Pulmonary artery endothelial cell (primary cell): ENCODE results near the gene SSNA1. TPM values are rescaled to one million over a fixed set of nuclear protein-coding genes. Genes with fewer than 3 reads are reported as not detected.

Experiments
- DNase-seq: peaks from one replicate; pipeline ENCODE4 v3.0.0-alpha.2; 2011; ENCODE audit warnings: low read depth, low spot score
- total RNA-seq: library from RNA; depleted of rRNA; stranded (reverse); fragments of >200 nt; gene quantifications from 2 replicates; pipeline ENCODE4 v1.2.3, GENCODE V29; 2014

SSNA1 gene
- total RNA-seq, 1 donor from 2014 or later, result 115 TPM

DNA sequence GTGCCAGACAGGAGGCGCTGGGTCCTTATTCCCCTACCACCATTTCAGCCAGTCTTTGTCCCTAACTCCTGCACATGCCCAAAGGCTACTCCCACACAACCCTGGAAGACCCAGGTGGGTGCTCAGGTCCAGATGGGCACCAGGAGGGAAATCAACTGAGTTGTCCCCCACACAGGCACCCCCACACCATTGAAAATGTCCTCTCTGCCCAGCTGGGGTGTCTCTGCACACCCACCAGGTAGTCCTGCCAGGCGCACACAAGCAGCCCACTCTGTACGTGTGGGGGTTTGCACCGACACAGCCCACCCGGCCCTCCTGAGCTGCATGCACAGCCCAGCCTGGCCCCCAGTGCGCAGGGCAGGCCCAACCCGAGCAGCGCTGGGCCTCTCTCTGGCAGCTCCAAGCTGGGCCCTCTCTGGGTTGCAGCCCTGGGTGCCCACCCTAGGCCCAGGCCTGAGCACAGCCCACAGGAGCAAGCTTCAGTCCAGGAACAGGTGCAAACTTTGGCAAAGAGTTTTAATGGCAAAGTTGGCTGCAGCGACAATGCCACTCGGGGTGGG is 31.4 kb downstream of the SSNA1 start:
- DNase-seq, result no peak

- DNase-seq, result no peak
Observed at GRCh38 chr9:137220317-137221094, 32.0 kb downstream of the SSNA1 start.

- DNase-seq, result no peak
Observed at GRCh38 chr9:137221095-137221505, 32.6 kb downstream of the SSNA1 start.

DNA sequence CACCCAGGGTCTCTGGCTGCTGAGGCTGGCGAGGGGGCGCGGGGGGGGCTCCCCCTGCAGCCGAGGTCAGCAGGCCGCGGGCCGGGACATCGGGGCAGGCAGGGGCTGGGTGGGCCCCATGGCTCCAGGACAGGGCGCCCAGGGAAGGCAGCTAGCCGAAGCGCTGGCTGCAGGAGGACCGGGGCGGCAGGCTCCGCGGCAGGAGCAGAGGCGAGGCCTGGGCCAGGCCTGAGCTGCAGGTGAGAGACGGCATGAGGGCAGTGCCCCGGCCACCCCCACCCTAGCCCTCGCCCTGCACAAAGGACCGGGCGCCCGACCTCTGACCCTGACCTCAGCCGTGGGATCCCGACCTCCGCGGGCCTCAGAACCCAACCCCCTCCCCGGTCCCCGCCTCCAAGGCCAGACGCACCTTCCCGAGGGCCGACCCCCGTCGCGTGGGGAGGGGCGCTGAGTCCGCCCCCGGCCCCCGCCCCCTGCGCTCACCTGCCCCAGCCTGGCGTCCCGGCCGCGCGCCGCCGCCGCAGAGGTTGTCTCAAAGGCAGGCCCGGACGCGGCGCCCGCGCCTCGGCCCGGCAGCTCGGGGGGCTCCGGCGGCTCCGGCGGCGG is 33.1 kb downstream of the SSNA1 start:
- DNase-seq, result no peak

- DNase-seq, result no peak
Observed at GRCh38 chr9:137222190-137223077, 34.0 kb downstream of the SSNA1 start, which contains the start of gene RNF208. Gene RNF208 (minus strand): TSS chr9:137222240. CDS start chr9:137221212, 1,028 bp downstream.

- DNase-seq, result peak; percentile 94
Observed at GRCh38 chr9:137223078-137223970, 34.8 kb downstream of the SSNA1 start.

- no peak for DNase-seq
Observed at GRCh38 chr9:137224830-137225694, 36.6 kb downstream of the SSNA1 start, which contains the start of gene CYSRT1. Gene CYSRT1 (plus strand): TSS chr9:137225174. CDS start chr9:137225622, 448 bp downstream.

- no peak for DNase-seq
Observed at GRCh38 chr9:137225699-137226331, 37.3 kb downstream of the SSNA1 start.

- DNase-seq, result no peak
Observed at GRCh38 chr9:137226338-137227053, 38.0 kb downstream of the SSNA1 start.

GRCh38 chr9:137227054-137227852 is 38.8 kb downstream of the SSNA1 start, which contains the start of gene RNF224:
Gene RNF224 (plus strand): TSS chr9:137227502. CDS start chr9:137228336, 834 bp downstream.
- peak; percentile 37 for DNase-seq

DNA sequence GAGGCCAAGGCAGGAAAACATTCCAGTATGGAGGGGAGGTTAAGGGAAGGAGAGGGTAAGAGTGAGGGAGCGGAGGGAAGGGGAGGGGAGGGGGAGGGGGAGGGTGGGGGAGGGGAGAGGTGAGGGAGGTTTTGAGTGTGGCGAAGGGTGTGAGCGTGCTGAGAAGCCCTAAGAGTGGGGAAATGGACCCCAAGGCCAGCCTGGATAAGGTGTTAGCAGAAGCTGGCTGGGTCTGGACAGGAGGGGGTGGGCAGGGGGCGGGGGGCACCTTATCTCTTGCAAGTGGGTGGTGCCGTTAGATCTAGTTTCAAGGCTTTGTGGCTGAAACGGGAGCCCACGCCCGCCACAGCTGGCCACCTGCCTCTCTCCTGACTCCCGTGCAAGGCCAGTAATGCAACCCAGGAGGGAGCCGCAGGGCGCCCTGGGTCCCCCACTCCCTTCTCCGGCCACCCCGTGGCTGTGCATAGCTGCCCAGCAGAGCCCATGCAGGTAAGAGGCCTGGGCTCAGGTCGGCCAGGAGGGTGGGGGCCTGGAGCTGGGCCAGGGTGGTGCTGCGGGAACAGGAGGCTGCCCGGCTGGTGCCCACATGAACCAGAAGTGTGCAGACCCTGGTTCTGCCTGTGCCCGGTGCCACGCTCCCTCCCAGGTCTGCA is 39.5 kb downstream of the SSNA1 start:
- DNase-seq, result no peak

- no peak for DNase-seq
Observed at GRCh38 chr9:137228506-137228967, 40.1 kb downstream of the SSNA1 start.

GRCh38 chr9:137228968-137229896 is 40.8 kb downstream of the SSNA1 start:
- DNase-seq, result no peak

DNA sequence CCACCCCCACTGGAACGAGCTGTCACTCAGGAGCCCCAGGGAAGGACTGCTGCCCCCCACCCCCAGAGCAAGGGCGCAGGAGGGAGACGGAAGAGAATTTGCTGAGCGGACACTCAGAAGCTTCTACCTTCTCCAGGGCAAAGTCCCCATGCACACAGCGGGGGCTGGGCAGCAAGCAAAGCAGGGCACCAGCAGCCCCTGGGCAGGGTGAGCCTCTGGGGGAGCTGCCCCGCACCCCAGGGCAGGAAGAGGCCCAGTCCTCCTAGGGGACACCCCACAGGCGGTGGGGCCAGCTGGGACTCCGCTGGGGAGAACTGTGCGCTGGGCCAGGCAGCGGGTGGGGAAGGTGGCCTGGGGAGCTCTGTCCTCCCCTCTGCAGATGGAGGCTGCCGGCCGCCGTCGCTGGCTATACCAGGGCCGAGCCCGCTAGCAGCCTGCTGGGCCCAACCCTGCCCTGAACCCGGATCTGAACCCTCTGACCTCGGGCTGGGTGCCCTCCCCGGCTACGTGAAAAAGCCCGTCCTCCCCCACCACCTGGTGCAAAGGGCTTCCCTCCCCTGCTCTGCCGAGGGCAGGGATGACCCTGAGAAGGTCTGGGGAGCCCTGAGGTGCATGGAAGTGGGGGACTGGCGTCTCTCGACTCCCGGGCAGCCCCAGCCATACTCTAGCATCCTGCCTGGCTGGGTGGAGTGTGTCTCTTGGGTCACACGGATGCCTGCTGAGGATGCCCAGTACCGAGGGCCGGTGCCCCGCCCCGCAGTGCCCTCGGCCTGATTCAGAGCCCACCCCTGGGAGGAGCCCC is 41.6 kb downstream of the SSNA1 start:
- no peak for DNase-seq
